HG02938 (cell line): ENCODE data around the gene PYGO2.
"Not testable (repeated sequence)": the region's sequence is repeated elsewhere in the genome, so short reads cannot be mapped to it uniquely, and the experiment has no call there.

Source experiments
- ATAC-seq: cut with Tn5 transposase; IDR thresholded peaks from one replicate; pipeline ENCODE4 v1.9.1; 2021; ENCODE audit warnings: mild to moderate bottlenecking, moderate library complexity; ENCODE audit not compliant: unreplicated experiment

The PYGO2 gene

DNA sequence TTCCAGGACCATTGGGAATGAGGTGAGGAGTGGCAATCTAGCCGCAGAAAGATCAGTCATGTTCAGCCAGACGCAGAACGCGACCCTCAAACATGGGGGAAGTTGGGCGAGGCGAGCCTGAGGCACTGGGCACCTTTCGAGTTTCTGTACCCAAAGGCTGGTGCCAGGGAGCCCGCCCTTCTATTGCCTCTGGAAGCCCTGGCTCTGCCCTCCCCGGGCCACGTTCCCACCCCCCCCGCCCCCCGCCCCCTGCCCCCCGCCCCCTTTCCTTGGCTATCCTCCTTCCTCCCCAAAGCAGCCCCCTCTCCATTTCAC is 38.8 kb upstream of the PYGO2 start:
- no peak for ATAC-seq

DNA sequence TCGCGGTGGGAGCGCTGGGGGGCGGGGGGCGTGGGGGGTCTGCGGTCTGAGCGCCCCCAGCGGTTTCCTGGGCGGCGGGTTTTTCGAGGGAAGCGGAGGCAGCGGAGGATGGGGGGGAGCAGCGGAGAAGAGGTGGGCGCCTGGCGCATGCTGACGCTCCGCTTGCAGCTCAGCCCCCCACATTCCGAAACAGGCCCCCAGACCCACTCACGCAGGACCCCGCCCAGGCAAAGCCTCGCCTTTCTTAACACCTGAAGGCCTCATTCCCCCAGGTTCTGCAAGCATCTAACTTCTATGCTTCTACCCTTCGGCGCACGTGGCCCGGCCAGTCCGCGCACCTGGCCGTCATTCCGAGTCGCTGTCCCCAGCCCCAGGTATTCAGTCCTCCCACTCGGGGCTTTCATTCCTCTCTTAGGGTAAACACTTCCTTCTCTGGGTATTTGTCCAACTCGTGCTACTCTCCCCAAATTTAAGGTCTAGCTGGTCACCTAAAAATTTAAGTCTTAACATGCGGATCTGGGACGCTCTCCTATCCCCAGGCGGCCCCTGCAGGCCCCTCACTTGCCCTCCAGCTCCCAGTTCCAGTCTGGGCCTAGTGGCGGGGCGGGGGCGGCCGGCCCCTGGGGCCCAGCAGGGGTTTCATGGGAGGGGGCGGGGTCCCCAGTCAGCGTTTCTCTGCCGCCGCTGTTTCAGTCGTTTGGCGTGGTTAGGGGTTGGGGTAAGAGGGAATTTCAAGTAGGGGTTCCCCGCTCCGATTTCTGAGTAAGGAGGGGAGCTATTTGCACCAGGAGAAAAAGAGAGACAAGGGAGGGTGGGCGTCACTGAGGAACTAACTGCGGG is 38.2 kb upstream of the PYGO2 start:
- ATAC-seq = no peak

DNA sequence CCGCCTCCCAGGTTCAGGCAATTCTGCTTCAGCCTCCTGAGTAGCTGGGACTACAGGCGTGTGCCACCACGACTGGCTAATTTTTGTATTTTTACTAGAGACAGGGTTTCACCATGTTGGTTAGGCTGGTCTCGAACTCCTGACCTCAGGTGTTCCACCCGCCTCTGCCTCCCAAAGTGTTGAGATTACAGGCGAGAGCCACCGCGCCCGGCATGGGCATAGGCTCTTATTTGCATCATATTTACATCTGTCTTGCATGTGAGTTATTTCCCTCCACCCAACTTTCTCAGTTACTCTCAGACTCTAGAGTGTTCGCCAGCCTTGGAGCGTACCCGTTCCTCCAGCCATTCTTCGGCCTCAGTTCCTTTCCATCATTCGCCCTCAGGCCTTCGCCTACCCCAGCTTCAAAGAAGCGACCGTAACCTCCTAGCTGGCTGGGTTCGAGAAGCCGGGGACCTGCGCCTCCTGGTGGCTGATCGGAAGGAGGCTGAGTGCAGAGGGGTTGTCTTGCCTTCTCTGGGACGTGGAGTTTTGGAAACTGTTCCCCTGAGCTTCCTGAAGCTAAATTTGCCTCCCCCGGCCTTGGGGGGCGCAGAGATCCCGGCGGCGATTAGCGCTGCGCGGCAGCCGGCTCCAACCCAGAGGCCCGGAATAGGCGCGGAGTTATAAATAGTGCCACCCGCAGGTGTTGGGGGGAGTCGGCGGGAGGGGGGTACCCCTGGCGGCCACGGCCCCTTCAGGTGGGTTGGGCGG is 37.4 kb upstream of the PYGO2 start:
- no peak for ATAC-seq

DNA sequence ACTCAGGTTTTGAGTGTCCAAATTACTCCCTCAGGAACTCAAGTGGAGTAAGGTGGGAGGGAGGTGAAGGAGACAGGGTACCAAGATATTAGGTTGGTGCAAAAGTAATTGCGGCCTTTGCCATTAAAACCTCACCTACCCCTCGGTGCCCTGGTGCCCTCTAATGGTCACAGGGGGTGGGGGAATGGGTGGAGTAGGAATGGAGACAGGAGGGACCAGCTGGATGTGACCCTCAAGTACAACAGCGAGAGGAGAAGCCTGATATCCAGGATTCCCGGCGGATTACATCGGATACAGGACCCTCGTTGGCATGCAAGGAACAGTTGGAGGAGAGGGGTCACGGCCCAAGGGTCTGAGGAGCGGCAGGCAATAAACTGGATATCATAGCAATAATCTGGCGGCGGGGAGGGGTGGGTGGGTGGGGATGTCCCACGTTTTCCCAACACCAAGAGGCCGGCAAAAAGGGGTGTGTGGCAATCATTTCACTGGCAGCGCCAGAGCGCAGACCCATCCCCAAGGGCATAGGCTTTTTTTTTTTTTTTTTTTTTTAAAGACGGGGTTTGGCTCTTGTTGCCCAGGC is 36.7 kb upstream of the PYGO2 start:
- no peak for ATAC-seq

DNA sequence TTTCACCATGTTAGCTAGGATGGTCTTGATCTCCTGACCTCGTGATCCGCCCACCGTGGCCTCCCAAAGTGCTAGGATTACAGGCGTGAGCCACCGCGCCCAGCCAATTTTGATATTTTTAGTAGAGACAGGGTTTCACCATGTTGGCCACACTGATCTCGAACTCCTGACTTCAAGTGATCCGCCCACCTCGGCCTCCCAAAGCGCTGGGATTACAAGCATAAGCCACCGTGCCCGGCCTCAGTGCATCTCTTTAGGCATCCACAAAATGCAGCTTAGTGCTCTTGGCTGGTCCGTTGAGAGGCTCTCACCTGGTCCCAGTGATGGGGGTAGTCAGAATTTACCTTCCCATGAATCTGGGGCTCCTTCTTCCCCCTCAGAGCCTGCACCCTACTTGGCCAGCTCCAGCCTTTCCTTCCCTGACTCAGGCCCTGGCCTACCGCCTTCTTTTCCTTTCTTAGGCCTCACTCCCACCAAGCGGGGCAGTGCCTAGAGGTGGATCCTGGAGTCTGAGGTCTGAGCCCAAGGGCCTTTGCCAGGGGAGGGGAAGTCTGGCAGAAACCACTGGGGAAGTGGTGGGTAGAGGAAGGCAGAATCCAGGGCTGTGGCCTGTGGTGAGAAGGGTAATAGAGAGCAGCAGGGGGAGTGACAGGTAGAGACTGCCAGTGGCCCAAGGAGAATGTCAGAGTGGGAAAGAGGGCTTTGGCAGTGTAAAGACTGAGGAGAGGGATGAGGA is 35.6 kb upstream of the PYGO2 start:
- ATAC-seq = no peak

DNA sequence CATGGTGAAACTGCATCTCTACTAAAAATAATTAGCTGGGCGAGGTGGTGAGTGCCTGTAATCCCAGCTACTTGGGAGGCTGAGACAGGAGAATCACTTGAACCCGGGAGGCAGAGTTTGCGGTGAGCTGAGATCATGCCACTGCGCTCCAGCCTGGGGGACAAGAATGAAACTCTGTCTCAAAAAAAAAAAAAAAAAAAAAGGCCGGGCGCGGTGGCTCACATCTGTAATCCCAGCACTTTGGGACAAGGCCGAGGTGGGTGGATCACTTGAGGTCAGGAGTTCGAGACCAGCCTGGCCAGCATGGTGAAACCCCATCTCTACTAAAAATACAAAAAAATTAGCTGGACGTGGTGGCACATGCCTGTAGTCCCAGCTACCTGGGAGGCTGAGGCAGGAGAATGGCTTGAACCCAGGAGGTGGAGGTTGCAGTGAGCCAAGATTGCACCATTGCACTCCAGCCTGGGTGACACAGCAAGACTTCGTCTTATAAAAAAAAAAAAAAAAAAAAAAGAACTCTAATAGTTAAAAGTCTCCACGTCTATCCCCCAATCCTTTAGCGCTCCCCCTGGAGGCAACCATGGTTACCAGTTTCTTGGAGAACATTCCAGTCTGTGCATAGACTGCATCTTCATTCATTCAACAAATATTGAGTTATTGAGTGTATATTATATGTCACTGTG is 33.9 kb upstream of the PYGO2 start:
- not testable (repeated sequence) for ATAC-seq

DNA sequence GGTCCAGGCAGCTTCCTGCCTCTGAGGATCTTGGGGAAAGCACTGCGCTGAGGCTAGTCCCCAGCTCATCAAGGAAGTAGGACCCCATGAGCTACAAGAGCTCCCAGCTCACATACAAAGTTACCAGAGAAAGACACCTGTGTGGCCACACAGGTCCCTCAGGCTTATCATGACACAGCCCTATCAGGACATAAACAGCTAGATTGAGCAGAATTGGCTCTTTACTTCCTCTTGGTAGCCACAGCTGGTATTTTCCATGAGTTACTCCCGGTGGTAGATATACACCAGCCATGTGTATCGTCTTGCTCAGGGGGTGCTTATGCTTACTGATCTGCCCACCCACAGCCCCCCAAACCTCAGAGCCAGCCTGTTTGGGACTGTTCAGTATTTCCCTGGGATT is 33.0 kb upstream of the PYGO2 start:
- ATAC-seq = no peak

DNA sequence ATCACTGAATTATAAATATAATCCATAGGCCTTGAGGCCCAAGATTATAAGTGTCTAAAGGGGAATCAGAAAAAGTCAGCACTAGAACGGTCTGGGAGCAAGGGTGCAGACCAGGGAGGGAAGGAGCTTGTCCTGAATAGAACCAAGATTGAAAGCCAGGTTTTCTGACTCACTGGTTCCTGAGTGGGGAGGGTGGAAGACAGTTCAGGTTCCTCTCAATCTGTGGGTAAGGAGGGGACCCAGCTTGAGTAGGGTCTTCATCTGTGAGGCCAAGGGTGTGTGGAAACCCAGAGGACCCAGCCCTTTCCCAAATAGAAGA is 32.6 kb upstream of the PYGO2 start:
- ATAC-seq = no peak

DNA sequence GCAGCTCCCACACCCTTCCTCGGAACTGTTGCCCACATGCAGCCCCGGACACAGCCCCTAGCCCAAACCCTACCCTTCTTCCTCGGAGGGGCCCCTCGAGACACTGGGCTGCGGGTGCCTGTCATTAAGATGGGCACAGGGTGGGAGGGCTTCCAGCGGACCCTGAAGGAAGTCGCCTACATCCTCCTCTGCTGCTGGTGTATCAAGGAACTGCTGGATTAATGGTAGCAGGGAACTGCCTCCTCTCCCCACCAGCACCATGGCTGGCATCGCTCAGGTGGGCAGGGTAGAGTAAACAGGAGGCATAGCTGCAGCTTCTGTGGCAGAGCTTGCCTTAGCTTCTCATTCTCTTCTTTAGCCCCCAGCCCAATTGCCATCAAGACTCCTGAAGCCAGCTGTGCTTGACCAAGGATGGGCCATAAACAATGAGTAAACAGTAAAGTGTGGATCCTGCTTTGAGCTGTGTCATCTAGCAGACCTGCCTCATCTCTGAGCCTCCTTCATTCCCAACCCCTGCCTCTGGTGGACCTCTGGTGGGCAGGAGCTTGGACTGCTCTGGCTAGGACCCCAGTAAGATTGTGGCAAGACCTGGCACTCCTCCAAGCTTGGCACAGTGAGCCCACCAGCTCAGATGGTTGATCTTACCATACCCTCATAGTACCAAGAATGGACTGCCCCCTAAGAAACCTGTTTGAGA is 32.1 kb upstream of the PYGO2 start, which contains the start of gene LENEP:
TSS of gene LENEP (plus strand) at position 15 of the 697 bp plus-strand sequence. CDS start at position 37, 22 bp downstream.
- ATAC-seq = no peak

DNA sequence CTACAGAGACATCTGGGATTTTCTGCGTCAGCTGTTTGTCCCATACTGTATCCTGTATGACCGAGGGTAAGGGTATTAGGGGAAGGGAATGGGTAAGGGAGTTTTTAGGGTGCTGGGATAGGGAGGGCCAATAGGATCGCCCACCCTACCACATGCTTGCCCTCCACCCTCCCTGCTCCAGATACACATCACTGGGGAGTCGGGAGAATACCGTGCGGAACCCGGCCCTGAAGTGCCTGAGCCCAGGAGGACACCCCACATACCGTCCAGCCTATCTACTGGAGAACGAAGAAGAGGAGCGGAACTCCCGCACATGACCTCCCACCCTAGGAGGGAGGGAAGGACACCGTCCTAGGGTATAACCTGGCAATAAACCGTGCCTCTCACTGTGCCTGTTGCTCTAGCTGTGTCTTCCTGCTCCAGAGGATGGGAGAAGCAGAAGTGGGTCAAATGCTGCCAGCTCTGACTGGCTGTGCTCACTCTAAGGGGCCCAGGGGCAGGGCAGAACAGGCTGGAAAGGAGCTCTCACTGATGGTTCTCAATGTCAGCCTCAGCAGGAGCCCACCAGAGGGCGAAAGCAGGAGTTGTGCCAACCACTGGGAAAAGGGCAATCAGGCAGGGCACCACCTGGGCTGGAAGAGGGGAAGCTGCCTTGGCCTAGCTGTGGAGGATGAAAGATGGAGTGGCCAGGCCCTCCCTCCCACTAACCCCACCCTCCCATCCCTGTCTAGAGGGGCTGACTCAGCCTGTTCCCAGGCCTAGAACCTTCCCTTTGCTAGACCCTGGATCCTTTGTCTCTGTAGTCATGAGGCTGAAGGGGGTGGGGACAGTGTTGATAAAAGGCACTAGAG is 31.4 kb upstream of the PYGO2 start:
- ATAC-seq = no peak

DNA sequence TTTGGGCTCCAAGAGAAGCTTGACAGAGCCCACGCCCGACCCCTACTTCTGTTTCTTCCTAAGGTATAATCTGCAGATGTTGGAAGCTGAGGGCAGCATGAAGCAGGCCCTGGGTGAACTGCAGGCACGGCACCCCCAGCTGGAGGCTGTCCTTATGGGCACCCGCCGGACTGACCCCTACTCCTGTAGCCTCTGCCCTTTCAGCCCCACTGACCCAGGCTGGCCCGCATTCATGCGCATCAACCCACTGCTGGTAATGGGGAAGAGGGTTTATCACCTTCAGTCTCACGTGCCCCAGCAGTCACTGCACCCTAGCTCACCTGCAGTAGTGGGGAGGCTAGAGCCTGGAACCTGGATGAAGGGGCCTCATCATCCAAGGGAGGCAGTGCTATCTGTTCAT is 28.7 kb upstream of the PYGO2 start:
- no peak for ATAC-seq

DNA sequence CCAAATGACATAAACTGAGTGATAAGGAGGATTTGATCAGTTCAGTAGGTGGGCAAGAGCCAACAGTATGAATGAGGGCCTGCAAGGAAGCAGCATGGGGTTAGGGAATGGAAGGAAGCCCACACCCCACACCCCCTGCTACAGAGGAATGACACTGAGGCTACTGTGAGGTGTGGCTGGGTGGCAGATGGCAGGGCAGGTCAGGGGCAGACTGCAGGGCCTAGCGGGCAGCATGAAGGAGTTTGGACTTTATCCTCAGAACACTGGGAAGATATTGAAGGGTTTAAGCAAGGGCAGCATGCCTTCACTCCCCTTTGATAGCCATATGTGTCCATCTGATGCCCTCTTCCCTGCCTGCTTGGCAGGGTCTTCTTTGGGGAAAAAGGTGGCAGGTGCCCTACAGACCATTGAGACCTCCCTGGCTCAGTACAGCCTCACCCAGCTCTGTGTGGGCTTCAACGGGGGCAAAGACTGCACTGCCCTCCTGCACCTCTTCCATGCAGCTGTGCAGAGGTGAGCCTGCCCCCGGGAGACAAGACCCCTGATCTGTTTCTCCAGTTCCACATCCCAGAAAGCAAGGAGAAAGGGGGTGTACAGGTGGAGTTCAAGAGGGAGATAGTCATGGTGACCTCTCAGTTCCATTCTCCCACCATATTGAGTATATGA is 27.7 kb upstream of the PYGO2 start:
- ATAC-seq = no peak

DNA sequence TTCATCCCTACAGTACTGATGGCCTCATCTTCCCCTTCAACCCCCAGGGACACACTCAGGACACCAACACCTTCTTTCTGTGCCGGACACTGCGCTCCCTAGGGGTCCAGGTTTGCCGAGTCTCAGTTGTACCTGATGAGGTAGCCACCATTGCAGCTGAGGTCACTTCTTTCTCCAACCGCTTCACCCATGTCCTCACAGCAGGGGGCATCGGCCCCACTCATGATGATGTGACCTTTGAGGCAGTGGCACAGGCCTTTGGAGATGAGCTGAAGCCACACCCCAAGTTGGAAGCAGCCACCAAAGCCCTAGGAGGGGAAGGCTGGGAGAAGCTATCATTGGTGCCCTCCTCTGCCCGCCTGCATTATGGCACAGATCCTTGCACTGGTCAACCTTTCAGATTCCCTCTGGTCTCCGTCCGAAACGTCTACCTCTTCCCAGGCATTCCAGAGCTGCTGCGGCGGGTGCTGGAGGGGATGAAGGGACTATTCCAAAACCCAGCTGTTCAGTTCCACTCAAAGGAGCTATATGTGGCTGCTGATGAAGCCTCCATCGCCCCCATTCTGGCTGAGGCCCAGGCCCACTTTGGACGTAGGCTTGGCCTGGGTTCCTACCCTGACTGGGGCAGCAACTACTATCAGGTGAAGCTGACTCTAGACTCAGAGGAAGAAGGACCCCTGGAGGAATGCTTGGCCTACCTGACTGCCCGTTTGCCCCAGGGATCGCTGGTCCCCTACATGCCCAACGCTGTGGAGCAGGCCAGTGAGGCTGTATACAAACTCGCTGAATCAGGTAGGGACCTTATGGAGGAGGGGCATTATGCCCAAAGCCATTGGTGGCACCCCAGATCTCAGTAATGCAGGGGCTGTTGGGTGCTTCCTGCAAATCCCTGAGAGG is 26.7 kb upstream of the PYGO2 start:
- ATAC-seq = no peak

DNA sequence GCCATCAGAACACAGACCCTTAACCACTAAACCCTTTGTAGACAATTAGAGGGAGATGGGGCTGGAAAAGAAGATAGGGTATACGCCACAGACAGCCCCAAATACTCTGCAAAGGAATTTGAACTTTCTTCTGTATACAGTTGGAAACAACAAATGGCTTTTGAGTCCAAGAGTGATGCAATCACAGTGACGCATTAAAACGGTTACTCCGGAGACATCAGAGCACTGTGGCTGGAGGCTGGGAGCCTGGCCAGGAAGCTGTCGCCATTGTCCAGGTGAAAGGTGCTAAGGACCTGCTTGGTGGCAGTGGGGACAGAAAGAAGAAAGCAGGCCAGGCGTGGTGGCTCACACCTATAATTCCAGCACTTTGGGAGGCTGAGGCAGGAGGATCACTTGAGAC is 25.7 kb upstream of the PYGO2 start:
- no peak for ATAC-seq

DNA sequence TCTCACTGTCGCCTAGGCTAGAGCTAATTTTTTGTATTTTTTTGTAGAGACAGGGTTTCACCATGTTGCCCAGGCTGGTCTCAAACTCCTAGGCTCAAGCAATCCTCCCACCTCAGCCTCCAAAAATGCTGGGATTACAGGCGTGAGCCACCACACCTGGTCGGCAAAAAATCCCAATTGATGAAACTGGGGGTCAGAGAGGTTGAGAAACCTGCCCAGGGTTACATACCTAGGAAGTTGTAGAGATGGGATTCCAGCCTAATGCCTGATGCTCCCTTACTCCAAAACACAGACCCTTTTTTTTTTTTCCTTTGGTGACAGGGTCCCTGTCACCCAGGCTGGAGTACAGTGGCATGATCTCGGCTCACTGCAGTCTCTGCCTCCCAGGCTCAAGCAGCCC is 25.2 kb upstream of the PYGO2 start:
- not testable (repeated sequence) for ATAC-seq

DNA sequence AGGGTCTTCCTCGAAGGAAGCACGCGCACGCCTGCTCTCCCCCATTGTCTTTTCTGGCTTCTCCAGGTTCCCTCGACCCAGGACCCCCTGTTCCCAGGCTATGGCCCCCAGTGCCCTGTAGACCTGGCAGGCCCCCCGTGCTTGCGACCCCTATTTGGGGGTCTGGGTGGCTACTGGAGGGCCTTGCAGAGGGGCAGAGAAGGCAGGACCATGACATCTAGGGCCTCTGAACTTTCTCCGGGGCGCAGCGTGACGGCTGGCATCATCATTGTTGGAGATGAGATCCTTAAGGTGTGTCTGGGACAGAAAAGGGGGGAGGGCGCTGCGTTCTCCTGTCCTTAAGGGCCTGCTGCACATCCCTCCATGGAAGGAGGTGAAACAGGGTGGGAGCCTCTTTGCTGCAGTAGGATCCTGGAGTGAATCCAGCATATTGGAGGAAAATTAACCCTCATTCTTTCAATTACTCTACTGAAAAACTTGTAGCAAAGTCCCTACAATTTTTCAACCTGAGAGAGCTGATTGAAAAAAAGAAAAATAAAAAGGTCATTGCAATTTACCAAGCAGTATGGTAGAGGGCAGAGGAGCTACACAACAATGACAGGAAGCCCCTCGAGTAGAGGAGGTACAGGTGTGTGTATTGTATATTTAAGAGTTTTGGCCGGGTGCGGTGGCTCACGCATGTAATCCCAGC is 22.3 kb upstream of the PYGO2 start:
- no peak for ATAC-seq

DNA sequence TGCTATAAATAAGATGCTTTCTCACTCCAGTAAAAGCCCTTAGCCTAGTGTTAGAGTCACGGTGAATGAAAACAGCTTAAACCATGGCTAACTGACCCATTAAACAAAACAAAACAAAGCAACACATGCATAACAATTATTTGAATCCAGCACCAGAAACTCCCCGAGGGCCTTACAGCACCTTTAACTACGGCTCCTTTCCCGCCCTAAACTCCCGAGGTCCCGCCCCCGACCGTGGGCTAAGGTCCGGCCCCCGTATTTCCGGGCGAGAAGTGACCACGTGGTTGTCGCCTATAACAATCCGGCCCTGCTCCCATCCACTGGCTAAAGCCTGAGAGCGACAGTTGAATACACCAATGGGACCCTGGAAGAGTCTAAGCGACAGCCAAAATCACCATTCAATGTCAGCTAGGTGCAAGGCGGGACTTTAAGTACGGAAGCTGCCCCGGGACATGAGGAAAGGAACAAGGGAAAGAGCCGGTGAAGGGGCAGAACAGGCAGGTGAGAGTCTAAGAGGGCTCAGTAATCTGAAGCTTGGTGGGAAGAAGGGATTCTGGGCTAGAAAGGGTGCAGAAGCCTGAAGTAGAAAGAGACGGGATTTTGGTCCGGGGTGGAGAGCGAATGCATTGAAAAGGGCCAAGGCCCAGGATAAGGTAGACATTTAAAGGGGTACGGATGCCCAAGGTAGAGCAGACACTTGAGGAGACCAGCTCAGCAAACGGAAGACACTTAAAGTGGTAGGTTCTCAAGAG is 21.5 kb upstream of the PYGO2 start, which contains the start of gene FLAD1:
TSS of gene FLAD1 (plus strand) at position 448 of the 752 bp plus-strand sequence. CDS start 351 bp downstream, outside the sequence.
- peak; percentile 96 for ATAC-seq
